ENCODE results near the gene INSM2. TPM values are rescaled to one million over a fixed set of nuclear protein-coding genes. Genes with fewer than 3 reads are reported as not detected.

The INSM2 gene
- total RNA-seq, 4 donors from 2014 or later = not detected

- Histone ChIP-seq H3K27me3 (no peaks in the 10 kb centered on the region), H3K4me1 (peaks cover 2% of the 10 kb centered on the region), H3K9me3 (no peaks in the 10 kb centered on the region), H3K4me3 (no peak overlapping the region), H3K36me3 (peaks cover 16% of the 10 kb centered on the region), H3K27ac (no peak overlapping the region)
- TF ChIP-seq POLR2AphosphoS5 (IDR thresholded peaks at IDR 0.05) = no peak
- TF ChIP-seq POLR2A (IDR thresholded peaks at IDR 0.05) = no peak
- no peak for TF ChIP-seq EP300 (IDR thresholded peaks at IDR 0.05)
- TF ChIP-seq, protein P1, sequence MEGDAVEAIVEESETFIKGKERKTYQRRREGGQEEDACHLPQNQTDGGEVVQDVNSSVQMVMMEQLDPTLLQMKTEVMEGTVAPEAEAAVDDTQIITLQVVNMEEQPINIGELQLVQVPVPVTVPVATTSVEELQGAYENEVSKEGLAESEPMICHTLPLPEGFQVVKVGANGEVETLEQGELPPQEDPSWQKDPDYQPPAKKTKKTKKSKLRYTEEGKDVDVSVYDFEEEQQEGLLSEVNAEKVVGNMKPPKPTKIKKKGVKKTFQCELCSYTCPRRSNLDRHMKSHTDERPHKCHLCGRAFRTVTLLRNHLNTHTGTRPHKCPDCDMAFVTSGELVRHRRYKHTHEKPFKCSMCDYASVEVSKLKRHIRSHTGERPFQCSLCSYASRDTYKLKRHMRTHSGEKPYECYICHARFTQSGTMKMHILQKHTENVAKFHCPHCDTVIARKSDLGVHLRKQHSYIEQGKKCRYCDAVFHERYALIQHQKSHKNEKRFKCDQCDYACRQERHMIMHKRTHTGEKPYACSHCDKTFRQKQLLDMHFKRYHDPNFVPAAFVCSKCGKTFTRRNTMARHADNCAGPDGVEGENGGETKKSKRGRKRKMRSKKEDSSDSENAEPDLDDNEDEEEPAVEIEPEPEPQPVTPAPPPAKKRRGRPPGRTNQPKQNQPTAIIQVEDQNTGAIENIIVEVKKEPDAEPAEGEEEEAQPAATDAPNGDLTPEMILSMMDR (IDR thresholded peaks at IDR 0.05) = no peak
- WGBS = 96% methylated on average over 2 of the region's 2 CpGs
- no peak for DNase-seq (ENCODE audit: low spot score in 2 of 2)
Observed at GRCh38 chr14:35578135-35578534, 44.2 kb downstream of the INSM2 start.

DNA sequence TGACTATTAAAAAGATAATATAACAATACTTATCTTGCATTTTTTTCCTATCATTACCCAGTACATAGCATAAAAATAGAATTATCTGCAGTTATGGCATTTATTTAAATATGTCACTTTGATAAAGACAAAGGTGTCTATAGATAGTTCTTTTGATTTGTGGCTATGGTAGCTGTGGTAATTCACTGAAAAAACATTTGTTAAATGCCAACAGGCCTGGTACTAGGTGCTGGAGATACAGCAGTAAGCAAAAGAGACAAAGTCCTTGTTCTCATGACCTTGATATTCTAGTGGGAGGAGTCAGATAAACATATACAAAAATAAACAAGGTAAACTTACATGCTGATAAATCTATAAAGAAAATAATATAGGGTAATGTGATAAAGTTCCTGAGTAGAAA, 44.7 kb downstream of the INSM2 start:
- H3K27ac ChIP-seq = no peak overlapping the region
- H3K27me3 ChIP-seq = no peaks in the 10 kb centered on the region
- H3K9me3 ChIP-seq = no peaks in the 10 kb centered on the region
- no peak for DNase-seq (ENCODE audit: low spot score in 2 of 2)
- peaks cover 2% of the 10 kb centered on the region for H3K4me1 ChIP-seq
- H3K36me3 ChIP-seq = peaks cover 16% of the 10 kb centered on the region
- H3K4me3 ChIP-seq = no peak overlapping the region
- TF ChIP-seq, protein P1 (IDR thresholded peaks at IDR 0.05) = no peak
- TF ChIP-seq POLR2AphosphoS5 (IDR thresholded peaks at IDR 0.05) = no peak
- no peak for TF ChIP-seq EP300 (IDR thresholded peaks at IDR 0.05)
- TF ChIP-seq POLR2A (IDR thresholded peaks at IDR 0.05) = no peak

Other genes with a start within 250 kb of the INSM2 start
- 100 to 1,000 TPM in 3 of 4 donors, 10 to 100 TPM in 1; 80.4 to 133 (median 110) TPM for gene PSMA6, start 241.8 kb upstream of the INSM2 start, total RNA-seq
- gene NFKBIA, start 129.4 kb upstream of the INSM2 start, total RNA-seq = 100 to 1,000 TPM; 510 to 768 (median 735) TPM

Data from suprapubic skin (tissue), 4 donors.